DMS114 treated with DMSO at 0.1 percent for 48 hours (cell line): ENCODE measurements around the gene MT1HL1.

Experiments used
- DNase-seq: peaks from one replicate; lab custom pipeline; 2025; ENCODE audit not compliant: unreplicated experiment; lab: John Stamatoyannopoulos, UW

Gene MT1HL1

DNA sequence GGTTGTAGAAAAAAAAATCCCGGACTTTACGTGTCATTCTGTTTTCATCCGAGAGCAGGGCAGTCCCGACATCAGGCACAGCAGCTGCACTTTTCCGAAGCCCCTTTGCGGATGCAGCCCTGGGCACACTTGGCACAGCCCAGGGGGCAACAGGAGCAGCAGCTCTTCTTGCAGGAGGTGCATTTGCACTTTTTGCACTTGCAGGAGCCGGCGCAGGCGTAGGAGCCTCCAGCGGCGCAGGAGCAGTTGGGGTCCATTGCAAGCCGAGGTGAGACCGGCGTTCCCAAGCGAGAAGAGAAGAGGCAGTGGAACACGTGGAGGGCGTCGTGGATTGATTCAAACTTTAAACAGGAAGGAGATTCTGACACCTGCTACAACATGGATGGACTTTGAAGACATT lies at the start of gene MT1HL1:
Gene MT1HL1 (minus strand): TSS at position 326 of the 400 bp plus-strand sequence. CDS start 69 bp downstream, at position 257.
- DNase-seq = no peak

DNA sequence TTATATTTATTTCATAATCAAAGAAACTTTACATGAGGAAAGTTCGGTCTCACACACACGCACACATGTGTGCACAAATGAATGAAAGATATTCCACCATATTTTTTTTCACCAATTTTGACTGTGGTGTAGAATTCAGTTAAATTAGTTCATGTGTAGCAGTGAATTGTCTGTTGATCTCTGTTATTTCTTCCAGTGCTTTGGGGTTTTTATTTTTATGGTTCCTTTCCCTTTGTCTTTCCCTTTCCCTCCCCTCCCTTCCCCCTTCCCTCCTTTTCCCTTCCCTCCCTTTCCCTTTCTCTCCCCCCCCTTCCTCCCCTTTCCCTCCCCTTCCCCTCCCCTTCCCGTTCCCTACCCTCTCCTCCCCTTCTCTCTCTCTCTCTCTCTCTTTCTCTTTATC lies 46.7 kb upstream of the MT1HL1 start:
- DNase-seq = no peak

DNA sequence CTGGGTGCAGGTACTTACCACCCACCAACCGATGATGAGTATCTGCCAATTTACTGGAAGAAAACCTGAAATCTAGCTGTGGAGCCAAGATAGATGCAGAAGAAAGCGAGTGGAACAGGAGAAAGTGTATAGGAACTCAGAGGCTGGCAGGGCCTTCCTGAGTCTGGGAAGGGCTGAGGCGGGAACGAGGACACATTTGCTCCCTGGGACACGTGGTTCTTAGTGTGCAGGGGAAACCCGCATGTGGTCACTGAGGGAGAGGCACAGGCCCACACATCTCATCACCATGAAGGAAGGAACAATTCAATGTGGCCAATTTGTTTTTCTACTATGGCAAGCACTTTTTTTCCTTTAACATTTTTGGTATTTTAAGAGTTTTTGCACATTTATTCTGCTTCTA lies 45.9 kb upstream of the MT1HL1 start:
- no peak for DNase-seq

DNA sequence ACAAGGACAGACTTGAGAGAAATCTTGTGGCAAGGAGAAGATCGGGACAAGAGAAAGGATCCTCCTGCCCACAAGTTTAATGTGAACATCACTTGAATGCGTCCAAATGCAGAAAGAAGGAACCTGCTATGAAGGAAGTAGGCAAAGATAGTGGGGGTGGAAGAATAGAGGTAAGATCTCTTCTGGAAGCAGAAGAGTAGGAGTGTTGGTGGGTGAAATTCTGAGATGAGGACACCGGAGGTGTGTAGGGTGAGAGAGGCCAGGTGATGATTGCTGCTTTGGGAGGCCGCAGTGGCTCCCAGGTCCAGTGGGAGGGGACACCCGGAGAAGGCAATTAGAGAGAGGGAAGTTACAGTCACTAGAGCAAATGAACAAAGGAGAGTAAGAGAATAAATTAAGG lies 44.6 kb upstream of the MT1HL1 start:
- no peak for DNase-seq

DNA sequence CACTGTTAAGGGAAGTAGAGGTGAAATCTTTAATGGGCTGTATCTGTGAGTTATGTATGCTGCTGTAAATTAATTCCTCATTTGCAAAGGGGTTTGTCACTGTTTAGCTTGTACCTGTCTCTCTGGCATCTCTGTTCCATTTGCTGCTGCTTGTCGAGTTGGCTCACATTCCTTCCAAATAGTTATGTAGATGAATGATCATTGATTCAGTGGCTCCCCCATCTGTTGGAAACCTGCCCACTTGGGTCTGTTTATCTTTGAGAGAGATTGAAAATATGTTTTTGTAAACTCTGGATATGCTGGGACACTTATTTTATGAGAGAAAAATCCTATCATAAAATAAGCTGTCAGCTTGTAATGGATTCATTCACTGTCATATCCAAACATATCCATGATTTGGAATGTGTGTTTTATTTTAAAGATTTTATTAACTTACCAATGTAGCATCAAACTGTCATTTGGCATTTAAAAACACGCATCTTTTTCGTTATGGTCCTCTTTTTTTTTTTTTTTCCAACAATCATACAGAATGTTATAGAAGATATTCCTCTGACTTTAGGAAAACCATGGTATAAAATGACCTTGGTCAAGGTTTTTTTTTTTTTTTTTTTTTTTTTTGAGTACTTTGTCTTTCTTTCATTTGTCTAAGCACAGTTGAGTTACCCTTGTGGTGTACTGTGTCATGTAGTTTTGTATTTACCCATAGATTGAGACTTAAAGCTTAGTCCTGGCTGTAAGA lies 41.2 kb upstream of the MT1HL1 start:
- DNase-seq = no peak

DNA sequence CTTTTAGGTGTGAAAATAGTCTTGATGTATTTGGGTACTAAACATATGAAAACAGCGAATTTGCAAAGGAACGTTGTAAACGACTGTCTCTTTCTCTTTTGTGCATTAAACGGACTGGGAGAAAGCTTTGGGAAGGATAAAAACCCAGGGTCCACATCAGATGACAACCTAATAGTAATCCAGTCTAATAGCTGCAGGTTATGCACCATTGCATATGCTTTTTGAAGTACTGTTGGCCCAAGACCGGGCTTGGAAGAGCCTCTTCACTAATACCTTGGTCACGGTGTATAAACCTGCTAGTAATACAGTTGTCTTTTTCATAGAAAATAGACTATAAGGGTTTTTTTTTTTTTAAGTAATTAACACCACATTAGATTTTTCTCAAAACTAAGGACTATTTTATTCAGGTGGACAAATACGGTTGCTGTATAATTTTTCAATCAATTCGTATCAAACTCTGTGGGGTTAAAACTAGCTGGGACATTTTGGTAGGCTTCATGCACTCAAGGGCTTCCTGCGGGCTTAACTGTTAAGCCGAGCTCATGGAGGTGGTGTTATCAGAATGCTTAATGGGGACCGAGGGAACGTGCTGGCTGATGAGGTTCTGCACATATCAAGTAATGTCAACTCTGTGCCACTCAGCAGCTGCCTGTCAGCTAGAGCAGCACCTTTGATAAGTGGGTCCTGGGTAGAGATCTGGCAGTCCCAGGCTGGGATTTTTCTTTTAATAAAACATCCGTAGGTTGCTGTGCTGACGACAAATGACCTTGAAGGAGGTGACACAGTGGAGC lies 39.8 kb upstream of the MT1HL1 start:
- no peak for DNase-seq

DNA sequence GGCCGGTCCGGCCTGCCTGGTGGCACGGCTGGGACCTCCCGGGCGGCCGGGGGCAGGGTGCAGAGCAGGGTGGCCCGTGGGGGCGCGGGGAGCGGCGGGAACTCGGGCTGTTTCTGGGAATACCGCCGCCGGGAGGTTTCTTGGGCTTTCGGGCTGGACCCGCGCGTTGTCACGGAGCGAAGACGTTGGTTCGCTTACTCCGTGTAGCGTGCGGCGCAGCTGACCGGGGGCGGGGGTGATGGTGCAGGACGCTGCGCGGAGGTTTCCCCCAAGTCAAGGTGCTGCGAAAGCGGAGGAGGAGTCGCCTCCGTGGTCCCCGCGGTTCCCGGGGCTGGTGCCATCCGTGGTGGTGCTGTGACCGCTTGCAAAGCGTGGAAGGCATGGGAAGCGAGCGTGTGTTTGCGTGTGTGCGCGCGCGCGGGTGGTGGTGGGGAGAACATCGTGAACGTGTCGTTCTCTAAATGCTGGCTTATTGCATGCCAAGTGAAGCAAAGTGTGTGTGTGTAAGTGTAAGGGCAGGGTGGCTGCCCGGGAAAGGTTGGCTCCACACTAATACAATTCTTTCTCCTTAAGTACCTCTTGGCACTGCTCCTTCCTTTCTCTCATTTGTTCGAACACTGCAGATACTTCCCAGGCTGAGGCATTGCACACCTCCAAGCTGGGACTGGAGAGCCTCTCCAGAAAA lies 38.8 kb upstream of the MT1HL1 start:
- no peak for DNase-seq

DNA sequence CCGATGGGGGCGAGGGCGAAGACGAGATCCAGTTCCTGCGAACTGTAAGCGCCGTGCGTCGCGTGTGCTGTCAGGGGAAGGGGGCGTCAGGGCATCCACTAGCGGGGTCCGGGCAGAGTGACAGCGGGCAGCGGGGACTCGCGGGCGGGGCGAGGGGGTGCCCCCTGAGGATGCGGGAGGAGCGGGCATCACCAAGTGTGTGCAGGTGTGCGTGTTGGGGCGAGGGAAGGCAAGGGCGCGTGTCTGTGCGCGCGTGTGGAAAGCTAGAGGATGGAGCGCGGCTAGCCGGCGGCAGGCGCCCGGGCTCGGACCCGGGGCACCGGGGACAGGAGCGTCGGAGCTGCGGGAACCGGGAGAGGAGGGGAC lies 38.3 kb upstream of the MT1HL1 start:
- no peak for DNase-seq

DNA sequence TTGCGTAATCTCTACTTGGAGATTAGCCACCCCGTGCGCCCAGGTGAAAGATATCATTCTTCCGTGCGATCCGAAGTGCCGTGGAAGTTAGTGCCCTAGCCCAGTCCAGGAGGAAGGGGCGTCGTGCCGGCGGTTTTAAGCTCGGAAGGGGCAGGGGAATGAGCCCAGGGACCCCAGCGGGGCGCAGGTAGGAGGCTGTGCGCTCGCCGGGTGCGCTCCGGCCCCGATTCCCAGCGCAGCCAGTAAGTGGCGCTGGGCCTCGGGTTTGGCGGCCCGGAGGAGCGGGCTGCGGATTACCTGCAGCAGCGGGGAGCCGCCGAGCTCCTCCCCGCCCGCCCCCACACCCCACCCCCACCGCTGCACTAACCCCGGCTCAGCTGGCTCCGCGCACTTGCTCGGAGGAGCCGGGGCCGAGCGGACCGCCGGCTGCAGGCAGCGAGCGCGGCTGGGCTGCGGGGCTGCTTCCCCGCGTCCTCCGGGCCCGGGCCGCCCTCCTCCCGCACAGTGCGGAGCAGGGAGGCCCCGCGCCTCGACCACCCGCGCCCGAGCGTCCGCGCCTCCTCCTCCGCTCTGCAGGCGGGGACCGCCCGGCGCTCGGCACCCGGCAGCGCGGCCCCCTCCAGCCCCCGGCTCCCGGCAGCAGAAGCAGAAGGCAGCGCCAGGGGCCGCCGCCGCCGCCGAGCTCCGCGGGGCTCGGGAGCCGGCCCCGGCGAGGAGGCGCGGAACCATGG lies 37.7 kb upstream of the MT1HL1 start, which contains the start of gene RYR2:
Gene RYR2 (plus strand): TSS at position 390 of the 731 bp plus-strand sequence. CDS start 338 bp downstream, at position 728.
- DNase-seq = no peak

DNA sequence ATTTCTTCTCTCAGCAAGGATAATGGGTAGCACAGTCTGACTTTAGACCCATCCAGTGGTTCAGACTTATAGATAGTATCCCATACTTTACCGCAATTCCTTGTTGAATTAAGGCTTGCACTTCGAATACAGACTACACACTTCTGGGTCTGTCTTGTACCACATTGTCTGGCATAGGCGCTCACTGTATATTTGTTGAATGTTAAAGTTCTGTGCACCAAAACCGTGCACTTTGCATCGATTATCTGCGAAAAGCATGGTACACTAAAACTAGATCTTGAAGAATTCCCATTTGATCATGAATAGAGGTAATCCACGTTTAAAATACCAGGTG lies 37.2 kb upstream of the MT1HL1 start:
- no peak for DNase-seq

DNA sequence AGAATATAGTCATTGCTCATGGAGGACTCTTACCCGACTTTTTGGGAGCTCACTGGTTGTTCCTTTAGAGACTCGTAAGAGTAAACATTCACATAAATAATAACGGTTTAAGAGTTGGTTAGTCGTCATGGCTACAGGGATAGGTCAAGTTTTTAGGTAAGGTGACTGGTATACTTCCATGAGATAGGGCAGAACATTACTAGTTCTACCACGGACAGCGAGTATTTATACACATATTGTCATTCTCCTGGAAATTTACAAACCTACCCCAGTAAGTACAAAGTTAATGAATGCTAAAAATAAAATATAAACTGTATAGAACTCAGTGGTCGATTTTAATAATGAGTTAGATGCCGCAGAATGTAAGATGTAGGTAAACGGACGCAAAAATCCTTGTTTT lies 36.6 kb upstream of the MT1HL1 start:
- no peak for DNase-seq

DNA sequence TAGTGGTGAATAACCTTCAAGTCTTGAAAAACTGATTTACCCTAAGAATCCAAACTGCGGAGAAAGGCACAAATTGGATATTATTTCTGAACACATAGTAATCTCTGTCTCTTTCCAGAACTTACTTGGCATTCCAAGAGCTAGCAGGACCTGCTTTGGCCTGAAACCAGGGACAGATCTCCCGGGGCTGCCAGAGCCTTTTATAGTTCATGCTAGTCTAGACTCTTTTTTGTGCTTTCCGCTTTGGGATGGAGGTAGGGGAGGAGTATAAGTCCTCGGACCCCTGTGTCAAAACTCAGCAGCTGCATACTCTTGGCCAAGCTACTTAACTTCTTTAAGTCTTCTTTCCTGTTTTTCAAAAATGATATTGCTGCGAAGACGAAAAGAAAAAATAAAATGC lies 34.0 kb upstream of the MT1HL1 start:
- DNase-seq = no peak

DNA sequence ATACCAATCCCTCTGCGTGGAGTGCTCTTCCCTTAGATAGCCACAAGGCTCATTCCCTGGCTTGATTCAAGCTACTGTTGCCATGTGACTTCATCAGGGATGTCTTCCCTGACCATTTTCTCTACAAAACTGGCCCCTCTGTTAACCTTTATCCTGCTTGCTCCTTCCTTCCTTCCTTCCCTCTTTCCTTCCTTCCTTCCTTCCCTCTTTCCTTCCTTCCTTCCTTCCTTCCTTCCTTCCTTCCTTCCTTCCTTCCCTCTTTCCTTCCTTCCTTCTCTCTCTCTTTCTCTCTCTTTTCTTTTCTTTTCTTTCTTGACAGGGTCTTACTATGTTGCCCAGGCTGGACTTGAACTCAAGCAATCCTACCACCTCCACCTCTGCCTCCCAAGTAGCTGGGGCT lies 31.5 kb upstream of the MT1HL1 start:
- no peak for DNase-seq

DNA sequence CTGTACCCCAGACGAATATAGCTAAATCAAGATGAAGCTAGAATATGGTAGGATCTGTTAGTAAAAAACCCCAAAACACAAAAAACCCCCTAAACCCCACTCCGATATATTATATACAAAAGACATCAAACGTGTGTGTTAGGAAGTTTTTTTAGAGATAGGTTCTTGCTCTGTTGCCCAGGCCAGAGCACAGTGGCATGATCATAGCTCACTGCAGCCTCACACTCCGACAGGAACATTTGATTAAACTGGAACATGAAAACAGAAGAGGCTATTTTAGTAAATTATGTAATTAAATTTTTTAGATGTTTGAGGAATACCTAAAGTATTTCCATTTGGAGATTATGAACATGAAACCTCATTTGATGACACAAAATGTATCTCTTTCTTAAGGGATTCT lies 29.6 kb upstream of the MT1HL1 start:
- DNase-seq = no peak

DNA sequence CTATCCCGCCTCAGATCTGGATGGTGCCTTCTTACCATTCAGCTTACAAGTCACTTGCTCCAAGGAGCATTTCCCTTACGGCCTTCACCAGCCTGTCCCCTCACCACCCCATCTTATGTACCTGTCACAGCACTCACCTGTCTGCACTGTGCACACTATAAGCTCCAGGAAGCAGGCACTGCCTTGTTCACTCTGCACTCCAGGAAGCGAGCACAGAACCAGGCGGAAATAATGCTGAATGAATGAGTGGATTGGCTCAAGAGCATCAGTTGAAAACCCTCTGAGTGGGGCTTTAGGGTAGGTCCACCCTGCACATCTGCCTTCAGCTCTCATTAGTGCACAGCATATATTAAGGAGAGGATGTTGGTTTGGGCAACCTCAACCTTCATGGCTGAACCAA lies 28.8 kb upstream of the MT1HL1 start:
- no peak for DNase-seq

DNA sequence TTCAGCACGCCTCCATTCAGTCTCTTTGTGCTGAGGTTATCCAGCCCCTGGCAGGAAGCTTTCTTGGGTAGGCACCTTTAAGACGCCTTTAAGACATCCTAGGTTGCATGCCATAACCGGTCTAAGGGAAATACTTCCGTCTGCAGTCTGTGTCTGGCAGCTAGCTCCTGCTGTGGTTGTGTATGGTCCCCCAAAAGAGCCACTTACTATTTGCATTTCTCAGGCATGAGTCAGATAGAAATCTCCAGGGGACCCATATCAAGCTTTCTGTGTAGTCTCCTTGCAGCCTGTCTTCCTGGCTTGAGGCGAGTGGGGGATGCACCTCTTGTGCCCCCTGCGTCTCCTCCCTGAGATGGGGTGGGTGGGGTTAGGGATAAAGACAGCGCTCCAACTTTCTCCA lies 27.8 kb upstream of the MT1HL1 start:
- no peak for DNase-seq

DNA sequence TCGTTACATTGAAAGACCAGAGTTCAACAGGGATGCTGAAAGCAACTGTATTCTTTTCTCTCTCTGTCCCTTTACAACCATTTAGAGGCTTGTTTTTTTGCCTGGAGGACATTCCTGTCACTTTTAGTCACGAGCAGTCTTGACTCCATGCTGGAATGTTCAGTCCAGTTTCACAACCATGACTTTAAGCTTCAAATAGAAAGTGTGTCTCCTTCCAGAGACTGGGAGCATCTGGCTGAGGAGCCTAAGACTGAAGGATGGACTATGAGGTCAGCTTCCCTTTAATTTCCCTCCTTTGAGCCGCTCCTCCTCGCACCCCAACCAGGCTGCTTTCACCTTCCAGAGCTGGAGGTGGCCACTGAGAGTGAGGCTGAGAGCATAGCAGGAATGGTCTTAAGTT lies 27.2 kb upstream of the MT1HL1 start:
- no peak for DNase-seq

DNA sequence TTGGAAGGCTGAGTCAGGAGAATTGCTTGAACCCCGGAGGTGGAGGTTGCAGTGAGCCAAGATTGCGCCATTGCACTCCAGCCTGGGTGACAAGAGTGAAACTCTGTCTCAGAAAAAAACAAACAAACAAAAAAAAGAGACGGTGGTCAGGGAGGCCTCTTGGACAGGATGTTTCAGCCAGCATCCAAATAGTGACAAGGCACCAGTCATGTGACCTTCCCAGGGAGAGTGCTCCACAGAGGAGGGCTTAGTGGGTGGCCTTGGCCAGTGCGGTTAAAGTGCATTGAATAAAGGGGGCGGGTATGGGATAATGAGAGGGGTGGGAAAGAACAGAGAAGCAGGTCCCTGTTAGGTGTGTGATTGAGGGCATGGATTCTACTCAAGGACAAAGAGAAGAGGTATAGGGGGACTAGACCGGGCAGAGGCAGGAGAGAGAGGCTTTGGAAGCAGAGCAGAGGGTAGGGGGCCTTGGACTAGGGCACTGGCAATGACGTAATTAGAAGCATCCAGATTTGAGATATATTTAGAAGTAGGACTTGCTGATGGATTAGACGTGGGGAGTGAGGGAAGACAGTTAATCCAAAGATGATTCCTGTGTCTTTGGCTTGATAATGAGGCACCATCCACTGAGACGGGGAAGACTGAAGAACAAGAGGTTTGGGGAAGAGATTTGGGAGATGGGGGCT lies 25.8 kb upstream of the MT1HL1 start:
- no peak for DNase-seq

DNA sequence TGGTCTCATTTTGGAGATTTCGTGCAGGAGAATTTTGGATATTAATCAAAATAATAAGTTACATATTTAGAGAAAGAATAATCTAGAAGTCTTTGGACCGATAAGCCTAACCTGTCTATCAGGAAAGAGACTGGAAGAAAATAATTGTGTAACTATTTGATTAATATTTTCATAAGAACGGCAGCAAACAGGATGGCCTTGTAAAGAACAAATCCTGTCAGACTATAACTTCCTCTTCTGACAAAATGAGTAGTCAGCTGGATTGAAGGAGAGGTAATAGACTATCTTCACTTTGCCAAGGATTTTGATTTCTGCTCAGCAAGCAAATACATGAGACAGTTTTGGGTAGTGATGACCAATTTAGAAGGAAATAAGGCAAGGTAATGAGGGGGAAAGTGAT lies 25.0 kb upstream of the MT1HL1 start:
- DNase-seq = no peak

DNA sequence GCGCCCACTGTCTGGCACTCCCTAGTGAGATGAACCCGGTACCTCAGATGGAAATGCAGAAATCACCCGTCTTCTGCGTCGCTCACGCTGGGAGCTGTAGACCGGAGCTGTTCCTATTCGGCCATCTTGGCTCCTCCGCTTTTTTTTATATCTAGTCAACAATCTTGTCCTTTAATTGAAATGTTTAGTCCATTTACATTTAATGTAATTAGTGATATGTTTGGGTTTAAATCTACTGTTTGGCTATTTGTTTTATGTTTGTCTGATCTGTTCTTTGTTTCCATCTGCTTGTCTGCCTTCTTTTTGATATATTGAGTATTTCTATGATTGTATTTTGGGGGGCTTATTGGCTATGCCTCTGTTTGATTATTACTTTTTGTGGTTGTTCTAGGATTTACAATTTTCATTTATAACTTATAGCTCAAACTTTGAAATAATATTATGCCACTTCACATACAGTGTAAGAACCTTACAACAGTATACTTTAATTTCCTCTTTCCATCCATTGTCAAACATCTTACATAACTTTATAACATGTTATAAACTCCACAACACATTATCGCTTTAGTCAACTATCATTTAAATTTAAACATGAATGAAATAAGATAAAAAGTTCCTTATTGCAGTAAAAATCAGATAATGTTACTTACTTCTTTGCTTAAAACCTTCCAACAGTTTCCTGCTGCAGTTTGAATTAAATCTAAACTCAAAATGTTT lies 21.3 kb upstream of the MT1HL1 start:
- DNase-seq = no peak
